Breast epithelium (tissue), 4 donors: ENCODE results near the gene ANXA9. TPM values are rescaled to one million over a fixed set of nuclear protein-coding genes. Genes with fewer than 3 reads are reported as not detected.

Source experiments
- DNase-seq, 2 donors: peaks; one replicate each; pipeline ENCODE4 v3.0.0-alpha.2; 2019; ENCODE audit warnings: low spot score in 2 of 2
- H3K27ac ChIP-seq, 2 donors: fragments of 200-600 bp; sonication (generic) in 1 of 2; one replicate each; pipeline ENCODE4 v1.5.1; 2016 to 2019; ENCODE audit warnings: mild to moderate bottlenecking in 1 of 2
- H3K27me3 ChIP-seq, 2 donors: fragments of 200-600 bp; sonication (generic) in 1 of 2; one replicate each; pipeline versions ENCODE4 v1.5.1 to v1.6.0; 2017 to 2019; ENCODE audit warnings: control low read depth in 1 of 2, mild to moderate bottlenecking in 1 of 2
- H3K36me3 ChIP-seq: fragments of 200-600 bp; one replicate; pipeline ENCODE4 v1.5.1; 2019
- H3K4me1 ChIP-seq, 2 donors: fragments of 200-600 bp; sonication (generic); one replicate each; pipeline ENCODE4 v1.5.1; 2016 to 2019; ENCODE audit warnings: control low read depth in 1 of 2
- H3K4me3 ChIP-seq, 3 donors: fragments of 200-600 bp; sonication (generic); 1 replicate in 2 of 3; 2 replicates in 1 of 3; pipeline ENCODE4 v1.5.1; 2016 to 2019; ENCODE audit warnings: mild to moderate bottlenecking in 3 of 3, moderate library complexity in 2 of 3
- H3K9me3 ChIP-seq, 2 donors: fragments of 200-600 bp; sonication (generic) in 1 of 2; one replicate each; pipeline ENCODE4 v1.5.1; 2016 to 2019; ENCODE audit warnings: control low read depth in 1 of 2
- POLR2A ChIP-seq: fragments of 450-650 bp; IDR thresholded peaks from one replicate; pipeline ENCODE4 v1.6.1; 2016; ENCODE audit warnings: antibody characterized with exemption, mild to moderate bottlenecking, moderate library complexity
- POLR2AphosphoS5 ChIP-seq, 3 donors: sonication (generic); formaldehyde crosslinking; IDR thresholded peaks; one replicate each; pipeline ENCODE4 v1.6.1; 2017; ENCODE audit warnings: antibody characterized with exemption in 3 of 3
- intact Hi-C: fragments of 100-400 bp; cut with DNase I; formaldehyde crosslinking; loops from one replicate; pipeline ENCODE4 v1.15.1; 2023; ENCODE audit warnings: low total_unique reads
- total RNA-seq, 3 donors: library from RNA; depleted of rRNA; stranded (reverse); fragments of >200 nt; gene quantifications; one replicate each; pipeline ENCODE4 v1.1.0, GENCODE V29; 2016
- TF ChIP-seq, protein P1 (sequence below), 3 donors: fragments of 450-650 bp; IDR thresholded peaks; one replicate each; pipeline ENCODE4 v1.5.1; 2016 to 2017; ENCODE audit warnings: antibody characterized with exemption in 3 of 3, mild to moderate bottlenecking in 3 of 3, moderate library complexity in 3 of 3

ANXA9 gene
- total RNA-seq, 3 donors from 2014 or later: 3.6 to 13.0 TPM; not detected in 1

DNA sequence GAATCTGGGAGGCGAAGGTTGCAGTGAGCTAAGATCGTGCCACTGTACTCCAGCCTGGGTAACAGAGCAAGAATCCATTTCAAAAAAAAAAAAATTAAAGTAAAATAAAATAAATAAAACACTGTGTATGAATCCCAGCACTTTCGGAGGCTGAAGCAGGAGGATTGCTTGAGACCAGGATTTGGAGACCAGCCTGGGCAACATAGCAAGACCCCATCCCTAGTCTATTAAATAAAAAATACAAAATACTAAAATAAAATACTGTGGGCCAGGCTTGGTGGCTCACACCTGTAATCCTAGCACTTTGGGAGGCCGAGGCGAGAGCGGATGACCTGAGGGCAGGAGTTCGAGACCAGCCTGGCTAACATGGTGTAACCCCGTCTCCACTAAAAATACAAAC lies 50.1 kb downstream of the ANXA9 start:
- Histone ChIP-seq H3K9me3 (no peaks in the 10 kb centered on the region), H3K36me3 (no peaks in the 10 kb centered on the region), H3K4me1 (no peaks in the 10 kb centered on the region), H3K27me3 (no peaks in the 10 kb centered on the region), H3K4me3 (no peak overlapping the region), H3K27ac (no peak overlapping the region)
- DNase-seq: no peak
- TF ChIP-seq POLR2AphosphoS5 (IDR thresholded peaks at IDR 0.05): no peak
- TF ChIP-seq, protein P1, sequence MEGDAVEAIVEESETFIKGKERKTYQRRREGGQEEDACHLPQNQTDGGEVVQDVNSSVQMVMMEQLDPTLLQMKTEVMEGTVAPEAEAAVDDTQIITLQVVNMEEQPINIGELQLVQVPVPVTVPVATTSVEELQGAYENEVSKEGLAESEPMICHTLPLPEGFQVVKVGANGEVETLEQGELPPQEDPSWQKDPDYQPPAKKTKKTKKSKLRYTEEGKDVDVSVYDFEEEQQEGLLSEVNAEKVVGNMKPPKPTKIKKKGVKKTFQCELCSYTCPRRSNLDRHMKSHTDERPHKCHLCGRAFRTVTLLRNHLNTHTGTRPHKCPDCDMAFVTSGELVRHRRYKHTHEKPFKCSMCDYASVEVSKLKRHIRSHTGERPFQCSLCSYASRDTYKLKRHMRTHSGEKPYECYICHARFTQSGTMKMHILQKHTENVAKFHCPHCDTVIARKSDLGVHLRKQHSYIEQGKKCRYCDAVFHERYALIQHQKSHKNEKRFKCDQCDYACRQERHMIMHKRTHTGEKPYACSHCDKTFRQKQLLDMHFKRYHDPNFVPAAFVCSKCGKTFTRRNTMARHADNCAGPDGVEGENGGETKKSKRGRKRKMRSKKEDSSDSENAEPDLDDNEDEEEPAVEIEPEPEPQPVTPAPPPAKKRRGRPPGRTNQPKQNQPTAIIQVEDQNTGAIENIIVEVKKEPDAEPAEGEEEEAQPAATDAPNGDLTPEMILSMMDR (IDR thresholded peaks at IDR 0.05): no peak
- no peak for TF ChIP-seq POLR2A
- intact Hi-C loops: no loop called here

DNA sequence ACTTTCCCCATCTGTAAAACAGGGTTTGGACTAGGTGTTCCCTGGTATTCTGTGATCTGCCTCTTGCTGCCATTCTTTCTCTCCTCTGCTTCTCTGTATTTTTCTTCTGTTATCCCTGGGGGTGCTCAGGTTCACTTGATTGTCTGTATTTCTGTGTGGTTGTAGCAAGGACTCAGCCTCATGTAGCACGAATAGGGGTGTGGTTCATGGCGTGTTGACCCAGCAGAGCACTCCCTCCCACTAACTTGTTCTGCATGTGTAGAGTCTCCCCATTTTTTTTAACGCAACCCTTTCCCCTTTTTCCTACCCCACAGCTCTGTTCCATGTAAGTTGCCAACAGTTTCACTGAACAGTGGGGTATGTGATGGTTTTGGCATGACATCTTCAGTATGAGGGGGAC lies 53.1 kb downstream of the ANXA9 start:
- no peak overlapping the region for H3K27ac ChIP-seq
- no peaks in the 10 kb centered on the region for H3K9me3 ChIP-seq
- no peaks in the 10 kb centered on the region for H3K36me3 ChIP-seq
- H3K4me1 ChIP-seq: no peaks in the 10 kb centered on the region
- DNase-seq: no peak
- H3K4me3 ChIP-seq: no peak overlapping the region
- TF ChIP-seq, protein P1 (IDR thresholded peaks at IDR 0.05): no peak
- TF ChIP-seq POLR2AphosphoS5 (IDR thresholded peaks at IDR 0.05) (no peak), POLR2A (no peak)
- intact Hi-C loops: no loop called here
- H3K27me3 ChIP-seq: no peaks in the 10 kb centered on the region

DNA sequence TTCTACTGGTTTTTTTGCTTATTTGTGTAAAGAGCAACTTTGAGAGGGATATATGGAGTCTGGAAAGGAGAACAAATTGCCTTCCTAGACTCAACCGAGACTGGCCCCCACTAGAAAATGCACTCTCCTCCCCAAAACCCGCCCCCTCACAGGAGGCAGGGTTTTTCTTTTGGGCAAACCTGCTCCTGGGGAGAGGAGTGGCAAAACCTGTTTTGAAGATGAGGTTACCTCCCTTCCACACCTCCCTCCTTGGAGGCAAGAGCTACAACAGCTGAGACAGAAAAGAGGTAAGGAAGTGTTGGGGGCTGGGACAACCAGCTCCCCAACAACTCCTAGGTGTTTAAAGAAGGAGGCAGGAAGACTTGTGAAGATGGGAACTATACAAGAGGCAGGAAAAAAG lies 54.3 kb downstream of the ANXA9 start, which contains the start of gene BNIPL:
BNIPL (plus strand) TSS at position 231 of the 400 bp plus-strand sequence; CDS start at position 371, 140 bp downstream.
- no peaks in the 10 kb centered on the region for H3K27me3 ChIP-seq
- no peaks in the 10 kb centered on the region for H3K4me1 ChIP-seq
- H3K9me3 ChIP-seq: no peaks in the 10 kb centered on the region
- TF ChIP-seq, protein P1 (IDR thresholded peaks at IDR 0.05): no peak
- no peak for TF ChIP-seq POLR2AphosphoS5 (IDR thresholded peaks at IDR 0.05)
- no peak for TF ChIP-seq POLR2A
- H3K36me3 ChIP-seq: no peaks in the 10 kb centered on the region
- peak within 1 kb of the TSS in 2 of 3 donors; percentile 30 to 31 for H3K4me3 ChIP-seq
- H3K27ac ChIP-seq: peak within 1 kb of the TSS; percentile 42 to 44
- no peak for DNase-seq
- intact Hi-C loops: no loop called here

DNA sequence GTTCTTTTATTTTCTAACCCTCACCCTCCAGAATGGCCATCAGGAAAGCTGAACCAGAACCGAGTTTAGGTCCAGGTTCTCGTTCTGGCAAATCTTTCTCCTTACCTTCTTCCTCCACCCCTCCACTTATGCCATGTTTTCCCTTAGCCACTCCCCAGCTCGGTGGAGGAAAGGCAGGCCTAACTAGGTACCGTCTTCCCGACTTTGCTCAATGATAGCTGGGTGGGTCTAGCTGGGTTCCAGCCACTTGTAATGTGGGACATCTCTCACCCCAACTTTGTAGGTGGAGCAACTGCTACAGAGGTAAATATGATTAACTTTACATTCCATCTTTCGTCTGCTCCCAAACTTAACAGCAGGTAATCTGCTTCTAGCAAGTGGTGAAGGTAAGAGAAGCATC lies 54.9 kb downstream of the ANXA9 start:
- TF ChIP-seq, protein P1 (IDR thresholded peaks at IDR 0.05): no peak
- TF ChIP-seq POLR2A (no peak), POLR2AphosphoS5 (IDR thresholded peaks at IDR 0.05) (no peak)
- Histone ChIP-seq H3K27me3 (no peaks in the 10 kb centered on the region), H3K9me3 (no peaks in the 10 kb centered on the region), H3K36me3 (no peaks in the 10 kb centered on the region), H3K4me3 (peak overlapping the region in 2 of 3 donors; percentile 30 to 31), H3K27ac (peak overlapping the region; percentile 42 to 44), H3K4me1 (no peaks in the 10 kb centered on the region)
- intact Hi-C loops: no loop called here
- no peak for DNase-seq

DNA sequence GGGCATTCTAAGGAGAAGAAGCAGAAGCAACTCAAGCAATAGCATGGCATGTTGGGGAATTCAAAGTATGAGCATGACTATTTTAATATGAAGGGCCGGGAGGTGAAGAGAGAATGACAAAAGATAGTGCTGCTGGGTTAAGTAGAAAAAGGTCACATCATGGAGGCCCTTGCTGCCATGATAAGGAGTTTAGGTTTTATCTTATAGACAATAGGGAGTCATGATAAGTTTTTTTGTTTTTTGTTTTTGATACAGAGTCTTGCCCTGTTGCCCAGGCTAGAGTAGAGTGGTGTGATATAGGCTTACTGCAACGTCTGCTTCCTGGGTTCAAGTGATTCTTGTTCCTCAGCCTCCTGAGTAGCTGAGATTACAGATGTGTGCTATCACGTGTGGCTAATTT lies 57.4 kb downstream of the ANXA9 start:
- Histone ChIP-seq H3K9me3 (no peaks in the 10 kb centered on the region), H3K27ac (no peak overlapping the region), H3K4me1 (no peaks in the 10 kb centered on the region), H3K27me3 (no peaks in the 10 kb centered on the region), H3K36me3 (no peaks in the 10 kb centered on the region), H3K4me3 (no peak overlapping the region)
- TF ChIP-seq POLR2A (no peak), POLR2AphosphoS5 (IDR thresholded peaks at IDR 0.05) (no peak)
- TF ChIP-seq, protein P1 (IDR thresholded peaks at IDR 0.05): no peak
- DNase-seq: no peak
- intact Hi-C loops: no loop called here
